Measurements from ENCODE around the gene IGSF5.
"Not testable (repeated sequence)": the region's sequence is repeated elsewhere in the genome, so short reads cannot be mapped to it uniquely, and the experiment has no call there.

Gene IGSF5

GRCh38 chr21:39744883-39745282 is at the start of gene IGSF5:
Gene IGSF5, plus strand, starts transcription at chr21:39745183. Its CDS starts 327 bp downstream, at chr21:39745510.
- DNase-seq (ENCODE audit: low read depth in 3 of 3), result not testable (repeated sequence)

- no peak for DNase-seq (ENCODE audit: low read depth in 3 of 3)
Observed at GRCh38 chr21:39696196-39696595, 48.8 kb upstream of the IGSF5 start.

- no peak for DNase-seq (ENCODE audit: low read depth in 3 of 3)
Observed at GRCh38 chr21:39696618-39697017, 48.4 kb upstream of the IGSF5 start.

- DNase-seq (ENCODE audit: low read depth in 3 of 3), result no peak
Observed at GRCh38 chr21:39700318-39700717, 44.7 kb upstream of the IGSF5 start.

GRCh38 chr21:39703578-39703977 is 41.4 kb upstream of the IGSF5 start:
- DNase-seq (ENCODE audit: low read depth in 3 of 3), result no peak

GRCh38 chr21:39705849-39706248 is 39.1 kb upstream of the IGSF5 start:
- no peak for DNase-seq (ENCODE audit: low read depth in 3 of 3)

GRCh38 chr21:39707316-39707715 is 37.7 kb upstream of the IGSF5 start:
- DNase-seq (ENCODE audit: low read depth in 3 of 3), result no peak

GRCh38 chr21:39710866-39711265 is 34.1 kb upstream of the IGSF5 start:
- no peak for DNase-seq (ENCODE audit: low read depth in 3 of 3)

- DNase-seq (ENCODE audit: low read depth in 3 of 3), result no peak
Observed at GRCh38 chr21:39712273-39712672, 32.7 kb upstream of the IGSF5 start.

- no peak for DNase-seq (ENCODE audit: low read depth in 3 of 3)
Observed at GRCh38 chr21:39712976-39713375, 32.0 kb upstream of the IGSF5 start.

- DNase-seq (ENCODE audit: low read depth in 3 of 3), result no peak
Observed at GRCh38 chr21:39713905-39714304, 31.1 kb upstream of the IGSF5 start.

- no peak for DNase-seq (ENCODE audit: low read depth in 3 of 3)
Observed at GRCh38 chr21:39714331-39714730, 30.7 kb upstream of the IGSF5 start.

GRCh38 chr21:39715804-39716397 is 29.1 kb upstream of the IGSF5 start:
- peak; percentile 1 to 31 (median 4) for DNase-seq (ENCODE audit: low read depth in 3 of 3)

- no peak for DNase-seq (ENCODE audit: low read depth in 3 of 3)
Observed at GRCh38 chr21:39720126-39720778, 24.7 kb upstream of the IGSF5 start.

- DNase-seq (ENCODE audit: low read depth in 3 of 3), result no peak
Observed at GRCh38 chr21:39721885-39722284, 23.1 kb upstream of the IGSF5 start.

GRCh38 chr21:39724944-39725343 is 20.0 kb upstream of the IGSF5 start:
- no peak for DNase-seq (ENCODE audit: low read depth in 3 of 3)

GRCh38 chr21:39726133-39726532 is 18.9 kb upstream of the IGSF5 start:
- DNase-seq (ENCODE audit: low read depth in 3 of 3), result no peak

GRCh38 chr21:39727401-39728120 is 17.4 kb upstream of the IGSF5 start:
- no peak for DNase-seq (ENCODE audit: low read depth in 3 of 3)

GRCh38 chr21:39728341-39728740 is 16.6 kb upstream of the IGSF5 start:
- DNase-seq (ENCODE audit: low read depth in 3 of 3), result no peak

GRCh38 chr21:39730418-39731157 is 14.4 kb upstream of the IGSF5 start:
- no peak for DNase-seq (ENCODE audit: low read depth in 3 of 3)

- DNase-seq (ENCODE audit: low read depth in 3 of 3), result no peak
Observed at GRCh38 chr21:39736716-39737115, 8.3 kb upstream of the IGSF5 start.

GRCh38 chr21:39737376-39738000 is 7.5 kb upstream of the IGSF5 start:
- DNase-seq (ENCODE audit: low read depth in 3 of 3), result no peak

Data from stimulated activated CD4-positive, alpha-beta T cell treated with anti-CD3 and anti-CD28 coated beads, TNF-alpha, amount 100 ng/mL, for 24 hours (primary cell).